ENCODE data around the gene PCDHGA9.

DNA sequence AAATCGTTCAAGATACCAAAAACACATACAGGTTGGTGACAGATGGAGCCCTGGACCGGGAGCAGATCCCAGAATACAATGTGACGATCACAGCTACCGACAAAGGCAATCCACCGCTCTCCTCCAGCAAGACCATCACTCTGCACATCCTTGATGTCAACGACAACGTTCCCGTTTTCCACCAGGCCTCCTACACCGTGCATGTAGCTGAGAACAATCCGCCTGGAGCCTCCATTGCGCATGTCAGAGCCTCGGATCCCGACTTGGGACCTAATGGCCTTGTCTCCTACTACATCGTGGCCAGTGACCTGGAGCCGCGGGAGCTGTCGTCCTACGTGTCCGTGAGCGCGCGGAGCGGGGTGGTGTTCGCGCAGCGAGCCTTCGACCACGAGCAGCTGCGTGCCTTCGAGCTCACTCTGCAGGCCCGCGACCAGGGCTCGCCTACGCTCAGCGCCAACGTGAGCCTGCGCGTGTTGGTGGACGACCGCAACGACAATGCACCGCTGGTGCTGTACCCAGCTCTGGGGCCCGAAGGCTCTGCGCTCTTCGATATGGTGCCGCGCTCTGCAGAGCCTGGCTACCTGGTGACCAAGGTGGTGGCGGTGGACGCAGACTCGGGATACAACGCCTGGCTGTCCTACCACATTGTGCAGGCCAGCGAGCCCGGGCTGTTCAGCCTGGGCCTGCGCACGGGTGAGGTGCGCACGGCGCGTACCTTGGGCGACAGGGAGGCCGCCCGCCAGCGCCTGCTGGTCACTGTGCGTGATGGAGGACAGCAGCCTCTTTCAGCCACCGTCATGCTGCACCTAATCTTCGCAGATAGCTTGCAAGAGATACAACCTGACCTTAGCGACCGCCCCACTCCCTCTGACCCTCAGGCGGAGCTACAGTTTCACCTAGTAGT, 30.8 kb upstream of the PCDHGA9 start:
- TF ChIP-seq, protein P1, sequence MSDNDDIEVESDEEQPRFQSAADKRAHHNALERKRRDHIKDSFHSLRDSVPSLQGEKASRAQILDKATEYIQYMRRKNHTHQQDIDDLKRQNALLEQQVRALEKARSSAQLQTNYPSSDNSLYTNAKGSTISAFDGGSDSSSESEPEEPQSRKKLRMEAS (IDR thresholded peaks at IDR 0.05; ENCODE audit: insufficient read depth, insufficient read length) = no peak
- TF ChIP-seq JUN (IDR thresholded peaks at IDR 0.05; ENCODE audit: borderline replicate concordance, insufficient read depth, insufficient read length, low read depth) (no peak), CTCF (IDR thresholded peaks at IDR 0.05; ENCODE audit: extremely low read depth in 1 of 2, insufficient read depth in 1 of 2, low read depth in 1 of 2, low read length in 2 of 2) (no peak), FOS (IDR thresholded peaks at IDR 0.05; ENCODE audit: borderline replicate concordance, insufficient read depth, low read length) (no peak), POLR2A (IDR thresholded peaks at IDR 0.05; ENCODE audit: low read depth, low read length) (no peak), EZH2 (IDR thresholded peaks at IDR 0.05; ENCODE audit: borderline replicate concordance, low read depth, low read length, severe bottlenecking) (no peak)

All from endothelial cell of umbilical vein (primary cell).